ENCODE data around the gene SFXN4.

DNA sequence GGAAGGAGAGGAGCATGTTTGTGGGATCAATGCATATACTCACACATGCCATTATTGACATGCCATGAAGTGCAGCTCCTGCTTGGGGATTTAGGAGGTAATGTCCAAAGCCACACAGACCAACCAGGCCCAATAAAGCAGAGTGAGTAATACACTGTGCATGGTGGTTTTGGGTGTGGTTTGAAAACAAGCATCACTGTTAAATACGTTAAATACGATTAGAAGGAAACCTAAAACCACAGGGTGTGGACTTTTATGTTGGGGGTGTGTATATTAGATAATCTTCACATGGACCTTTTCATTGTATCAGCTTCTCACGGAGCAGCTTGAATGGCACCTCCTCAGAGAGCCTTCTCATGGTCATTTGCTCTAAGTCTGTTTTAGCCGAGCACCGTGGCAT, 74.5 kb downstream of the SFXN4 start:
- no peak for TF ChIP-seq CTCF (IDR thresholded peaks at IDR 0.05)
- no peak for TF ChIP-seq POLR2A (IDR thresholded peaks at IDR 0.05)
